IPS DF 4.7 (cell line): ENCODE results near the gene DGKB.
"Not testable (repeated sequence)": the region's sequence is repeated elsewhere in the genome, so short reads cannot be mapped to it uniquely, and the experiment has no call there.

ENCODE experiments used
- DNase-seq: peaks from one replicate; pipeline ENCODE4 v3.0.0-alpha.2; 2013; ENCODE audit warnings: low spot score; ENCODE audit errors: extremely low read depth

The DGKB gene

GRCh38 chr7:14478834-14479510 lies 423.6 kb downstream of the DGKB start:
- no peak for DNase-seq

- not testable (repeated sequence) for DNase-seq
These were observed 440.8 kb downstream of the DGKB start for GRCh38 chr7:14461716-14462115.

GRCh38 chr7:14458846-14459245 lies 443.7 kb downstream of the DGKB start:
- not testable (repeated sequence) for DNase-seq

- DNase-seq: peak; percentile 81
These were observed 444.7 kb downstream of the DGKB start for GRCh38 chr7:14457568-14458453.

- DNase-seq: no peak
These were observed 453.3 kb downstream of the DGKB start for GRCh38 chr7:14449291-14449690.

GRCh38 chr7:14446829-14447228 lies 455.7 kb downstream of the DGKB start:
- no peak for DNase-seq

- no peak for DNase-seq
These were observed 456.3 kb downstream of the DGKB start for GRCh38 chr7:14446219-14446618.

- no peak for DNase-seq
These were observed 464.2 kb downstream of the DGKB start for GRCh38 chr7:14438366-14438765.

GRCh38 chr7:14436878-14437277 lies 465.7 kb downstream of the DGKB start:
- no peak for DNase-seq

GRCh38 chr7:14432924-14433323 lies 469.6 kb downstream of the DGKB start:
- DNase-seq: no peak

GRCh38 chr7:14430926-14431325 lies 471.6 kb downstream of the DGKB start:
- DNase-seq: no peak

- no peak for DNase-seq
These were observed 477.0 kb downstream of the DGKB start for GRCh38 chr7:14425559-14425958.

- no peak for DNase-seq
These were observed 477.9 kb downstream of the DGKB start for GRCh38 chr7:14424675-14425074.

- no peak for DNase-seq
These were observed 481.8 kb downstream of the DGKB start for GRCh38 chr7:14420768-14421167.

- no peak for DNase-seq
These were observed 483.0 kb downstream of the DGKB start for GRCh38 chr7:14419531-14419930.

- DNase-seq: no peak
These were observed 483.9 kb downstream of the DGKB start for GRCh38 chr7:14418633-14419032.

GRCh38 chr7:14414274-14414986 lies 488.1 kb downstream of the DGKB start:
- DNase-seq: no peak

GRCh38 chr7:14407246-14408015 lies 495.1 kb downstream of the DGKB start:
- no peak for DNase-seq

GRCh38 chr7:14403587-14403986 lies 499.0 kb downstream of the DGKB start:
- DNase-seq: no peak

GRCh38 chr7:14400271-14400670 lies 502.3 kb downstream of the DGKB start:
- DNase-seq: no peak

GRCh38 chr7:14398526-14398925 lies 504.0 kb downstream of the DGKB start:
- DNase-seq: no peak
